ENCODE measurements around the gene VPS45.

VPS45 gene

DNA sequence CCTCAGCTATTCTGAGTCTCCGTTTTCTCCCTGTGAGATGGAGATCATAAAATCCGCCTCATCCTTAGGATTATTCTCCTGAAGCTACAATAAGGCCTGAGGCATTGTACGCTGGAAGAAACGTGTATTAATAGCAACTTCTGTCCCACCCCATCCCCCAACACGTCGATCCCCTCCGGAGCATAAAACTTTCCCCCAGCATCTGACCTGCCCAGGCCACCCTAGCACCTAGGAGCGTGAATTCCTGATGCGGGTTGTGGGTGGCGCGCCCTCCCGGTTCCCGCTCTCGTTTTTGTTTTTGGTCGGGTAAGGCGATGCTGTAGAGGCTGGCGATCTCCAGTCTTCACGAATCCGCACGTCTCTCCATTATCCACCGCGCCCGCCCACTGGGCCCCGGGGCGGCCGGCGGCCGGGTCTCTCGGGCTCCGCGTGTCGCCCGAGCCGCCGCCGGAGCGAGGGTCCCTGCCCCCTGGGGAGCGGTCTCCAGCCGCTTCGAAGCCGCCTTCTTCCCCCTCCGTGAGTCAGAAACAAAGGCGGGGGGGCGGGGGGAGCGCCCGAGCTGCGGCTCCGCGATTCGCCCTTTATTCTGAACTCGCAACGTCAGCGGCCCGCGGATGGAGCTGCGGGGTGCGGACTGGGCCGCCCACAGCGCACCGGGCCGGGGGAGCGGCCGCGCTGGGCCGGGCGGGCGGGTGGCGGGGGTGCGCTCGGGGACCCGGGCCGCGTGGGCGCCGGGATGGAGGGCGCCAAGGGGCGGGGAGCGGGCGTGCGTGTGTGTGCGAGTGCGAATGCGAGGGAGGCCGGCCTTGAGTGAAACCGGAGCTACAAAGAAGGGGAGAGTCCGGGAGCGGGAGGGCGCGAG is 81.9 kb downstream of the VPS45 start, which contains the start of gene PLEKHO1:
Gene PLEKHO1 (plus strand): TSS at position 646 of the 862 bp plus-strand sequence. CDS start 342 bp downstream, outside the sequence.
- TF ChIP-seq, protein P1, sequence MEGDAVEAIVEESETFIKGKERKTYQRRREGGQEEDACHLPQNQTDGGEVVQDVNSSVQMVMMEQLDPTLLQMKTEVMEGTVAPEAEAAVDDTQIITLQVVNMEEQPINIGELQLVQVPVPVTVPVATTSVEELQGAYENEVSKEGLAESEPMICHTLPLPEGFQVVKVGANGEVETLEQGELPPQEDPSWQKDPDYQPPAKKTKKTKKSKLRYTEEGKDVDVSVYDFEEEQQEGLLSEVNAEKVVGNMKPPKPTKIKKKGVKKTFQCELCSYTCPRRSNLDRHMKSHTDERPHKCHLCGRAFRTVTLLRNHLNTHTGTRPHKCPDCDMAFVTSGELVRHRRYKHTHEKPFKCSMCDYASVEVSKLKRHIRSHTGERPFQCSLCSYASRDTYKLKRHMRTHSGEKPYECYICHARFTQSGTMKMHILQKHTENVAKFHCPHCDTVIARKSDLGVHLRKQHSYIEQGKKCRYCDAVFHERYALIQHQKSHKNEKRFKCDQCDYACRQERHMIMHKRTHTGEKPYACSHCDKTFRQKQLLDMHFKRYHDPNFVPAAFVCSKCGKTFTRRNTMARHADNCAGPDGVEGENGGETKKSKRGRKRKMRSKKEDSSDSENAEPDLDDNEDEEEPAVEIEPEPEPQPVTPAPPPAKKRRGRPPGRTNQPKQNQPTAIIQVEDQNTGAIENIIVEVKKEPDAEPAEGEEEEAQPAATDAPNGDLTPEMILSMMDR (IDR thresholded peaks at IDR 0.05; ENCODE audit: control insufficient read depth, extremely low read depth, insufficient read depth) = no peak
- peak within 1 kb of the TSS; percentile 53 for H3K4me3 ChIP-seq (ENCODE audit: low read depth, low read length)
- no peak for DNase-seq (ENCODE audit: low read depth)

DNA sequence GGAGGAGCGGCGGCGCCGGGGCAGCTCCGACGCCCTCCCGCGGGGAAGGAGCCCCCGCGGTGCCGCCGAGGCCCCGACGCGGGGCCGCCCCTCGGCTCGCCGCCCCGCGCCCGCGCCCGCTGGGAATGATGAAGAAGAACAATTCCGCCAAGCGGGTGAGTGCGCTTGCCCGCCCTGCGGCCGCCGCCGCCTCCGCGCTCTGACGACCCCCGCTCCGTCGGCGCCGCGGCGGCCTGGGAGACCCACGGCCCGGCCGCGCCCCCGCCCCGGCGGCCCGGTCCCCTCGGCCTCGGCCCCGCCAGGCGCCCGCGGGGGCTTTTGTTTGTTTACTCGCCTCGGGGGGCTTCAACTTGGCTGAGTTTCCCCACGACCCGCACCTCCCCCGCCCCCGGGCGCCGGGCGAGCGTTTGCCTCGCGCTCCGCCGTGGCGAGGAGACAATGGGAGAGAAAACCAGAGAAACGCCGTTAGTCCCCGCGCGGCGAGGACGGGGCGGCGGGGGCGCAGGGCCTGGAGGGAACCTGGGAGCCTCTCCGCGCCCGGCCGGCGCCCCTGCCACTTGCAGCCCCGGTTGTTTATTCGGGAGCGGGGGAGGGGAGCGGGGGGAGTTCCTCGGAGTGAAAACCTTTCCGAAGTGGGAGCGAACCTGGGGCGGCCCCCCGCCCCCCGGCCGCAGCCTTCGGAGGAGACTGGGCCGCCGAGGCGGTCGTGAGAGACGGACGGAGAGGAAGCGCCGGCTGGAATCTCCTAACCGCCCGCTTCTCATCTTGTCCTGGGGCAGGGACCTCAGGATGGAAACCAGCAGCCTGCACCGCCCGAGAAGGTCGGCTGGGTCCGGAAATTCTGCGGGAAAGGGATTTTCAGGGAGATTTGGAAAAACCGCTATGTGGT is 82.8 kb downstream of the VPS45 start:
- peak overlapping the region; percentile 53 for H3K4me3 ChIP-seq (ENCODE audit: low read depth, low read length)
- TF ChIP-seq, protein P1 (IDR thresholded peaks at IDR 0.05; ENCODE audit: control insufficient read depth, extremely low read depth, insufficient read depth) = no peak
- DNase-seq (ENCODE audit: low read depth) = no peak

DNA sequence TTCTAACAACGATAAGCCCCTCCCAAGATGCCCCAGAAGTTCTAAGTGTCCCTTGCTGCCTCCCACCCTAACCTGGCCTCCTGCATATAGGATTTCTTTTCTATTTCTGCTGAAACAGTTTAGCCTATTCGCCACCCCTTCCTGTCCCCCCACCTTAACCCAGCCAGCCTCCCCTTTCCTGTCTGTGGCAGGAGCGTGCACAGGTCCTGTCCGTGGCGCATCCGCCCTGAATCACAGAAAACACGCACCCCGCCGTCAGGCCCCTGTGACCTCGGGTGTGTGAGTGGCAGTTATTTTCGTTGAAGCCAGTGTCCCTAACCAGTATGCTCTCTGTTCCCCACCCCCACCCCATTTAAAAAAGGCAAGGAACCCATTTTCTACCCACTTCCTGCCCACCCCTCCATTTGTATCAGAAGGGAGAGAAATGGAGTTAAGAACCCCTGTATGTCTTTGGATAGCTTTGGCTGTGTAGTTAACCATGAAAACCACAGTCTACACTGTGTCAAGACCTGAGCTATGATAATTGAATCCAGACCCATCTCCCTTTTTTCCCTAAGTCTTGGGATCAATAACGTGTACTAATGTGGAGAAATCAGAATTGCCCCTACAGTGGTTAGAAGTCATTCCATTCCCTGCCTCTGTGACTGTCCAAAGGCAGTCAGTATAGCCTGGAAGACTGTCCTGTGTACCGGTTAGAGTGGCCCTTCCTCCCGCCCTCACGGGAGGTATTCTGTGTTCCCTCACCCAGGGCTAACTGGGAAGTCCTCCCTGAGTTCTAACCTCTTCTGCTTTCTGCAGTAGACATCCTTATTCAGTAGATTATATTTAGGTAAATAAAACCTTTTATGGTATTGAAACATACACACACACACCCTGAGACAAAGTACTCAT is 84.0 kb downstream of the VPS45 start:
- TF ChIP-seq, protein P1 (IDR thresholded peaks at IDR 0.05; ENCODE audit: control insufficient read depth, extremely low read depth, insufficient read depth) = no peak
- H3K4me3 ChIP-seq (ENCODE audit: low read depth, low read length) = no peak overlapping the region
- DNase-seq (ENCODE audit: low read depth) = no peak

DNA sequence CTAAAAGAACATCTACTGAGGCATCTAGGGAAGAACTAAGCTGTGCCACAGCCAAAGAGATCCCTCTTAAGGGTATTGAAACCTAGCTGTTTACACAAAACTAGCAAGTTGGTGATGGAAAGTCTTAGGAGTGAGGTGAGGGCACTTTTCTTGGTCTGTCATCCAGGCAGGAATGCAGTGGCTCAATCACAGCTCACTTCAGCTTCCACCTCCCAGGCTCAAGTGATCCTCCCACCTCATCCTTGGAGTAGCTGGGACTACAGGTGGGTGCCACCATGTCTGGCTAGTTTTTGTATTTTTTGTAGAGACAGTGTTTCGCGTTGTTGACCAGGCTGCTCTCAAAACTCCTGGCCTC is 84.6 kb downstream of the VPS45 start:
- no peak for DNase-seq (ENCODE audit: low read depth)
- H3K4me3 ChIP-seq (ENCODE audit: low read depth, low read length) = no peak overlapping the region
- TF ChIP-seq, protein P1 (IDR thresholded peaks at IDR 0.05; ENCODE audit: control insufficient read depth, extremely low read depth, insufficient read depth) = no peak

DNA sequence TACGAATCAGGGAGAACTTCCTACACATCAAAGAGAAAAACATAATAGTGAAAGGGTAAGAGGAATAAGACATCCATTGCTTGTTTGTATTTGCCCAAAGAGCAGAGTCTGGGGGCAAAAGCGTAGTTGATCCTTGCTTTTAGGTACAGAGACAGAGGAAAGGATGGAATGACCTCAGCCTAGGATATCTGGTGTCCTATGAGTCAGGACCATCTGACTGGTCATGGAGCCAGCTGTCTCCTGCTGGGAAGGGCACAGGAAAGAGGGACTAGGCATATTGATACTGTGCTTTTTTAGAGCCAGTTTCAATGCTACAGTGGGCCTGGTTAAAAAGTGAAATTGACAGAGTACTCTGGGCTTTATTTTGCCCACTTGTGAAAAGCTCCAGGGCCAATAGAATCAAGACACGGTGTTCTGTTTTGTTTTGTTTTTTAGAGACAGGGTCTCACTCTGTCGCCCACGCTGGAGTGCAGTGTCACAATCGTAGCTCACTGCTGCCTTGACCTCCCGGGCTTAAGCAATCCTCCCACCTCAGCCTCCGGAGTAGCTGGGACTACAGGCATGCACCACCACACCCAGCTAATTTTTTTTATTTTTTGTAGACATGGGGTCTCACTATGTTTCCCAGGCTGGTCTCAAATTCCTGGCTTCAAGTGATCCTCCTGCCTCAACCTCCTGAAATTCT is 85.3 kb downstream of the VPS45 start:
- TF ChIP-seq, protein P1 (IDR thresholded peaks at IDR 0.05; ENCODE audit: control insufficient read depth, extremely low read depth, insufficient read depth) = no peak
- no peak overlapping the region for H3K4me3 ChIP-seq (ENCODE audit: low read depth, low read length)
- DNase-seq (ENCODE audit: low read depth) = no peak

DNA sequence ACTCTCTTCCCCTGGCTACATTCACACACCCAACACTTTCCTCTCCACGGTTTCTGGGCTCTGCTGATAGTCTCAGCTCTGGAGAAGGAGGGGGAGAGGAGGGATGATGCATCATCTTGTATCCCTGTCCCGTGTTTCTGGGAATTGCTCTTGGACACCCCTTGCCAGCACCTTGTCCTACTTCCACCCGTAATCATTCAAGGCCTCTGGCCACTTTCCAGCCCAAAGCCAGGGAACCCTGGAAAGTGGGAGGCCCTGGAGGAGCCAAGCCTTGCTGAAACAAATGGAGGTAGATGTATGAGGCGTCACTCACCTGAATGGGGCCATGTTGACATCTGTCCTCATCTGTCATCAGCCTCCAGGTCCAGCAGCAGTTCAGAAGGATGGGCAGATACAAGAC is 86.6 kb downstream of the VPS45 start:
- TF ChIP-seq, protein P1 (IDR thresholded peaks at IDR 0.05; ENCODE audit: control insufficient read depth, extremely low read depth, insufficient read depth) = no peak
- DNase-seq (ENCODE audit: low read depth) = no peak

More for the DNA sequence above, 86.6 kb downstream of the VPS45 start:
- no peak overlapping the region for H3K4me3 ChIP-seq (ENCODE audit: low read depth, low read length)
